Measurements from ENCODE around the gene SLC39A7. TPM values are rescaled to one million over a fixed set of nuclear protein-coding genes. Genes with fewer than 3 reads are reported as not detected.
A peak's percentile ranks its signal among the peaks of the same experiment; 100 is the strongest.

SLC39A7 gene
- total RNA-seq, 1 experiment from 2014 or later, result 130 TPM

GRCh38 chr6:33175436-33176069, 25.1 kb upstream of the SLC39A7 start:
- Histone ChIP-seq H3K4me1 (ENCODE audit: control insufficient read depth in 1 of 2, insufficient read depth in 2 of 2, low read length in 2 of 2) (no peaks in the 10 kb centered on the region), H3K9me3 (ENCODE audit: control insufficient read depth in 1 of 2, insufficient read depth in 1 of 2, low read depth in 1 of 2, low read length in 2 of 2) (no peaks in the 10 kb centered on the region), H3K9ac (ENCODE audit: low read length) (no peak overlapping the region), H3K27me3 (ENCODE audit: insufficient read depth, low read length) (no peaks in the 10 kb centered on the region), H3K79me2 (ENCODE audit: insufficient read depth, low read length) (no peaks in the 10 kb centered on the region), H3K4me2 (ENCODE audit: low read length) (no peak overlapping the region), H3K36me3 (ENCODE audit: control insufficient read depth in 1 of 2, insufficient read depth in 2 of 2, low read length in 2 of 2) (no peaks in the 10 kb centered on the region), H4K20me1 (ENCODE audit: insufficient read depth) (no peaks in the 10 kb centered on the region), H3K4me3 (replicated peaks in 1 of 2; ENCODE audit: low read depth in 1 of 2, low read length in 2 of 2) (no peak overlapping the region), H3K27ac (ENCODE audit: low read depth, low read length) (no peak overlapping the region), H3K9me2 (ENCODE audit: insufficient read depth) (no peaks in the 10 kb centered on the region), H2AFZ (ENCODE audit: low read depth, low read length, poor library complexity, severe bottlenecking) (no peak overlapping the region)
- 0 out of 2 replicates have a peak, but pooled peaks have one; percentile 23 for ATAC-seq
- intact Hi-C loops (cut with micrococcal nuclease), result no loop called here
- BruUV-seq (replicated peaks), result no TSS peak
- CTCF ChIA-PET, result no interaction called here
- TF ChIP-seq TCF7L2 (IDR thresholded peaks at IDR 0.05; ENCODE audit: borderline replicate concordance, extremely low read depth, insufficient read depth, insufficient read length) (no peak), CEBPB (IDR thresholded peaks at IDR 0.05; ENCODE audit: low read depth) (no peak), SIN3A (IDR thresholded peaks at IDR 0.05; ENCODE audit: low read depth) (no peak), CTCF (IDR thresholded peaks at IDR 0.05 in 2 of 3, conservative IDR thresholded peaks at IDR 0.05 in 1 of 3; ENCODE audit: borderline replicate concordance in 1 of 3, insufficient read depth in 1 of 3, low read depth in 2 of 3, low read length in 2 of 3) (peak in 1 of 3 experiments; percentile 11; a peak in 1 of 6 replicates), ZBTB33 (IDR thresholded peaks at IDR 0.05; ENCODE audit: extremely low read depth, insufficient replicate concordance, low read length) (no peak), ATF3 (IDR thresholded peaks at IDR 0.05) (no peak)
- POLR2A ChIA-PET, result no interaction called here
- DNase-seq (ENCODE audit: low read depth, low spot score), result no peak
- RAD21 ChIA-PET (ENCODE audit: low non-redundant PET in 1 of 2, low total read pairs in 2 of 2, uncharacterized antibody in 2 of 2, unreplicated experiment in 2 of 2), result no interaction called here
